Spleen (tissue), 11 donors: Measurements from ENCODE around the gene PKP2. TPM values are rescaled to one million over a fixed set of nuclear protein-coding genes. Genes with fewer than 3 reads are reported as not detected.

Experiments
- DNase-seq: peaks from one replicate; pipeline ENCODE4 v3.0.0-alpha.2; 2020
- H3K27ac ChIP-seq, 8 donors: fragments of 200-600 bp; sonication (generic) in 7 of 8; 1 replicate in 4 of 8; 2 replicates in 4 of 8; pipeline versions ENCODE4 v1.5.0 to v1.8.0; 2016 to 2021; ENCODE audit warnings: inconsistent platforms in 4 of 8, mild to moderate bottlenecking in 4 of 8, moderate library complexity in 1 of 8
- H3K27me3 ChIP-seq, 7 donors: fragments of 200-600 bp; sonication (generic) in 6 of 7; replicated peaks in 1 of 7; 1 replicate in 4 of 7; 2 replicates in 3 of 7; pipeline versions ENCODE4 v1.5.0 to v1.8.0; 2016 to 2021; ENCODE audit warnings: inconsistent platforms in 3 of 7, mild to moderate bottlenecking in 1 of 7
- H3K36me3 ChIP-seq, 6 donors: fragments of 200-600 bp; sonication (generic) in 5 of 6; 1 replicate in 4 of 6; 2 replicates in 2 of 6; pipeline versions ENCODE4 v1.5.0 to v1.8.0; 2016 to 2021; ENCODE audit warnings: inconsistent platforms in 2 of 6
- H3K4me1 ChIP-seq, 6 donors: fragments of 200-600 bp; sonication (generic) in 5 of 6; 1 replicate in 3 of 6; 2 replicates in 3 of 6; pipeline versions ENCODE4 v1.5.0 to v1.8.0; 2016 to 2021; ENCODE audit warnings: inconsistent platforms in 3 of 6
- H3K4me3 ChIP-seq, 8 donors: fragments of 200-600 bp; sonication (generic) in 7 of 8; 1 replicate in 4 of 8; 2 replicates in 4 of 8; pipeline versions ENCODE4 v1.5.0 to v1.8.0; 2016 to 2021; ENCODE audit warnings: inconsistent platforms in 4 of 8, mild to moderate bottlenecking in 4 of 8, moderate library complexity in 2 of 8
- H3K9me3 ChIP-seq, 8 donors: fragments of 200-600 bp; sonication (generic) in 7 of 8; 1 replicate in 4 of 8; 2 replicates in 4 of 8; pipeline versions ENCODE4 v1.5.0 to v1.8.0; 2016 to 2021; ENCODE audit warnings: inconsistent platforms in 4 of 8
- POLR2A ChIP-seq, 3 donors: fragments of 450-650 bp; IDR thresholded peaks; one replicate each; pipeline ENCODE4 v1.5.1; 2017; ENCODE audit warnings: antibody characterized with exemption in 3 of 3, mild to moderate bottlenecking in 1 of 3
- POLR2AphosphoS5 ChIP-seq, 3 donors: sonication (generic); formaldehyde crosslinking; IDR thresholded peaks; one replicate each; pipeline ENCODE4 v1.5.1; 2017; ENCODE audit warnings: antibody characterized with exemption in 3 of 3
- WGBS, 5 donors: extraction: QIAGEN DNeasy Blood & Tissue Kit in 3 of 5; methylation state at CpG; one replicate each; pipeline versions ENCODE4 v1.1.5 to v1.1.7; 2013 to 2018; 5-methylcytosine and 5-hydroxymethylcytosine counted together
- intact Hi-C: fragments of 100-400 bp; cut with DNase I; formaldehyde crosslinking; loops from one replicate; pipeline ENCODE4 v1.15.0; 2023; ENCODE audit warnings: low total_unique reads
- polyA plus RNA-seq, 3 donors: library from polyadenylated mRNA; stranded (reverse); fragments of 200-250 nt; gene quantifications; one replicate each; pipeline ENCODE4 v1.2.1, GENCODE V29; 2013
- total RNA-seq, 7 donors: library from RNA; depleted of rRNA in 3 of 7; stranded (reverse); fragments of >200 nt in 3 of 7; fragmentation: NEBNext Ultra II Directional in 4 of 7; extraction: Animal tissue kit (Norgen Biotek cat#: 25700) in 4 of 7; gene quantifications; one replicate each; pipeline versions ENCODE4 v1.1.0 to v1.2.1, GENCODE V29; 2016 to 2021
- TF ChIP-seq, protein P1 (sequence below), 11 experiments: fragments of 200-600 bp in 7 of 11; fragments of 450-650 bp in 4 of 11; sonication (generic) in 4 of 11; IDR thresholded peaks in 8 of 11; conservative IDR thresholded peaks in 3 of 11; 1 replicate in 7 of 11; 2 replicates in 4 of 11; pipeline versions ENCODE4 v1.4.0 to v1.8.0; 2016 to 2021; ENCODE audit warnings: antibody characterized with exemption in 11 of 11, inconsistent platforms in 4 of 11, mild to moderate bottlenecking in 1 of 11
- donor health status: healthy with polysubstance abuse.
- donor health status: DM: no; HTN: no; CAD: no; lungs with moderate emphysema.
- donor health status: DM: no; HTN: no; CAD: no.
- donor health status: Bipolar disorder and iron deficiency.
- donor health status: healthy.
- donor health status: DM: no; HTN: no; CAD: no.
- donor health status: DM: yes; HTN: yes; CAD: no.

The PKP2 gene
- total and polyA plus RNA-seq, 10 donors, result 1.5 to 10.8 (median 3.3) TPM

GRCh38 chr12:32839828-32840227 lies 56.7 kb downstream of the PKP2 start:
- Histone ChIP-seq H3K27me3 (no peaks in the 10 kb centered on the region), H3K9me3 (peaks cover 0 to 5% (median 0%) of the 10 kb centered on the region in 8 donors), H3K36me3 (peaks cover 0 to 12% (median 0%) of the 10 kb centered on the region in 6 donors), H3K4me3 (no peak overlapping the region), H3K27ac (no peak overlapping the region), H3K4me1 (no peaks in the 10 kb centered on the region)
- intact Hi-C loops, result no loop called here
- 82 to 94% (median 87%) methylated on average over 4 of the region's 4 CpGs for WGBS, 5 donors
- TF ChIP-seq POLR2AphosphoS5 (IDR thresholded peaks at IDR 0.05), result no peak
- TF ChIP-seq, protein P1, sequence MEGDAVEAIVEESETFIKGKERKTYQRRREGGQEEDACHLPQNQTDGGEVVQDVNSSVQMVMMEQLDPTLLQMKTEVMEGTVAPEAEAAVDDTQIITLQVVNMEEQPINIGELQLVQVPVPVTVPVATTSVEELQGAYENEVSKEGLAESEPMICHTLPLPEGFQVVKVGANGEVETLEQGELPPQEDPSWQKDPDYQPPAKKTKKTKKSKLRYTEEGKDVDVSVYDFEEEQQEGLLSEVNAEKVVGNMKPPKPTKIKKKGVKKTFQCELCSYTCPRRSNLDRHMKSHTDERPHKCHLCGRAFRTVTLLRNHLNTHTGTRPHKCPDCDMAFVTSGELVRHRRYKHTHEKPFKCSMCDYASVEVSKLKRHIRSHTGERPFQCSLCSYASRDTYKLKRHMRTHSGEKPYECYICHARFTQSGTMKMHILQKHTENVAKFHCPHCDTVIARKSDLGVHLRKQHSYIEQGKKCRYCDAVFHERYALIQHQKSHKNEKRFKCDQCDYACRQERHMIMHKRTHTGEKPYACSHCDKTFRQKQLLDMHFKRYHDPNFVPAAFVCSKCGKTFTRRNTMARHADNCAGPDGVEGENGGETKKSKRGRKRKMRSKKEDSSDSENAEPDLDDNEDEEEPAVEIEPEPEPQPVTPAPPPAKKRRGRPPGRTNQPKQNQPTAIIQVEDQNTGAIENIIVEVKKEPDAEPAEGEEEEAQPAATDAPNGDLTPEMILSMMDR (IDR thresholded peaks at IDR 0.05 in 8 of 11, conservative IDR thresholded peaks at IDR 0.05 in 3 of 11), result no peak
- no peak for TF ChIP-seq POLR2A (IDR thresholded peaks at IDR 0.05)
- DNase-seq, result no peak

GRCh38 chr12:32837974-32838373 lies 58.6 kb downstream of the PKP2 start:
- Histone ChIP-seq H3K27ac (no peak overlapping the region), H3K4me1 (no peaks in the 10 kb centered on the region), H3K4me3 (no peak overlapping the region), H3K9me3 (peaks cover 0 to 5% (median 0%) of the 10 kb centered on the region in 8 donors), H3K27me3 (no peaks in the 10 kb centered on the region), H3K36me3 (peaks cover 0 to 12% (median 0%) of the 10 kb centered on the region in 6 donors)
- intact Hi-C loops, result no loop called here
- no peak for DNase-seq
- 92 to 98% (median 95%) methylated on average over 5 of the region's 5 CpGs for WGBS, 5 donors
- TF ChIP-seq POLR2A (IDR thresholded peaks at IDR 0.05) (no peak), POLR2AphosphoS5 (IDR thresholded peaks at IDR 0.05) (no peak)
- TF ChIP-seq, protein P1 (IDR thresholded peaks at IDR 0.05 in 8 of 11, conservative IDR thresholded peaks at IDR 0.05 in 3 of 11), result no peak

DNA sequence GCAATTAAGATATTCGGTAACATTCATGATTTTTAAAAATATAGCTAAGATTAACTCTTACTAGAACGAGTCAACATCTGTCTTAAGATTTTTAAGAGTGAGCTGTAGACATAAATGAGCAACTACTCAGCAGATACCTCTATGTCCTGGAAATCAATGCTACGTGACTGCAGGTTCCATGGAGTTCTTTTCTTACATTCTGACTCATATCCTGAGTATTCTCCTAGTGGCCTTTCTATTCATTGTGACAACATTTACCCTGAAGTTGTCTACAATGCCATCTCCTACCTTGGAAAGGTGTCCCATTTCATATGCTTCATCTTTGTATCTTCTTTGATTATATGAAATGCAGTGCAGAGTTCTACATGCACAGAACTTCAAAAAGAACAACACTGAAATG lies 59.9 kb downstream of the PKP2 start:
- WGBS, 5 donors, result 77 to 85% (median 81%) methylated on average over 3 of the region's 3 CpGs
- TF ChIP-seq, protein P1 (IDR thresholded peaks at IDR 0.05 in 8 of 11, conservative IDR thresholded peaks at IDR 0.05 in 3 of 11), result no peak
- TF ChIP-seq POLR2AphosphoS5 (IDR thresholded peaks at IDR 0.05), result no peak
- TF ChIP-seq POLR2A (IDR thresholded peaks at IDR 0.05), result no peak
- DNase-seq, result no peak
- Histone ChIP-seq H3K36me3 (peaks cover 0 to 12% (median 0%) of the 10 kb centered on the region in 6 donors), H3K4me3 (no peak overlapping the region), H3K27ac (no peak overlapping the region), H3K27me3 (no peaks in the 10 kb centered on the region), H3K4me1 (no peaks in the 10 kb centered on the region), H3K9me3 (peaks cover 0 to 5% (median 0%) of the 10 kb centered on the region in 8 donors)
- intact Hi-C loops, result no loop called here

DNA sequence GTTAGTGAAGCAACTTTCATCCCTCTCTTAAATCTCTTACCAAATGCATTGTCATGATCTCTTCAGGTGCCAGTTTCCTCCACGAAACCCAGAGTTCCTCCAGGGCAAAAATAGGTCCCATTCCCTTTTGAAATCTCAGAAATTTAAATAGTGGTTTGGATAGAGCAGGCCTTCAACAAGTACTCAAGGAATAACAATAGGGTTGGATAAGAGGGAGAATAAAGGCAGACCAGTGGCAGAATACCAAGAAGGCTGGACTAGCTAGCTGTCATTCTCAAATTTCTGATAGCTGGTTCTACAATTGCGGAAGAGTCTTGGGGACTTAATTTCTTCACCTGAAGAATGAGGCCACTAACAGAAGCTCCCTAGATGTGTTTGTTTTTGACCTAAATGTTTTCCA lies 62.5 kb downstream of the PKP2 start:
- WGBS, 5 donors, result 79 to 90% (median 86%) methylated on average over 2 of the region's 2 CpGs
- TF ChIP-seq POLR2AphosphoS5 (IDR thresholded peaks at IDR 0.05), result no peak
- TF ChIP-seq, protein P1 (IDR thresholded peaks at IDR 0.05 in 8 of 11, conservative IDR thresholded peaks at IDR 0.05 in 3 of 11), result no peak
- TF ChIP-seq POLR2A (IDR thresholded peaks at IDR 0.05), result no peak
- no peaks in the 10 kb centered on the region for H3K36me3 ChIP-seq
- no peaks in the 10 kb centered on the region for H3K4me1 ChIP-seq
- DNase-seq, result no peak
- no peaks in the 10 kb centered on the region for H3K27me3 ChIP-seq
- no peak overlapping the region for H3K27ac ChIP-seq
- H3K4me3 ChIP-seq, result no peak overlapping the region
- H3K9me3 ChIP-seq, result peaks cover 0 to 5% (median 0%) of the 10 kb centered on the region in 8 donors
- intact Hi-C loops, result no loop called here
